ENCODE data around the gene ZBTB42.
"Not testable (repeated sequence)": the region's sequence is repeated elsewhere in the genome, so short reads cannot be mapped to it uniquely, and the experiment has no call there.

ZBTB42 gene

GRCh38 chr14:104836171-104836935, 35.5 kb downstream of the ZBTB42 start:
- CTCF ChIA-PET; H3K9me3 ChIP-seq (ENCODE audit: control extremely low read depth in 1 of 5, control insufficient read depth in 4 of 5, insufficient read depth in 2 of 5, low read depth in 1 of 5, low read length in 4 of 5); H3K27me3 ChIP-seq (replicated peaks in 2 of 5; ENCODE audit: control insufficient read depth in 4 of 5, insufficient read depth in 5 of 5, low read length in 4 of 5); DNase-seq; POLR2A ChIA-PET; H3K4me1 ChIP-seq (ENCODE audit: control extremely low read depth in 1 of 4, control insufficient read depth in 4 of 4, insufficient read depth in 4 of 4, low read length in 3 of 4); H3K4me3 ChIP-seq (ENCODE audit: control insufficient read depth in 1 of 7, extremely low read depth in 1 of 7, insufficient read depth in 4 of 7, low read depth in 2 of 7, low read length in 6 of 7); H3K36me3 ChIP-seq (ENCODE audit: control insufficient read depth in 4 of 4, insufficient read depth in 4 of 4, low read length in 3 of 4); H3K27ac ChIP-seq (ENCODE audit: insufficient read depth in 1 of 2, low read depth in 1 of 2, low read length in 2 of 2, poor library complexity in 1 of 2, severe bottlenecking in 2 of 2): not testable (repeated sequence)
- 95% methylated on average over 11 of the region's 41 CpGs for WGBS (ENCODE audit: insufficient coverage)

- POLR2A ChIA-PET = no interaction called here
- no CpG with 5 or more reads among the region's 1 CpG for WGBS (ENCODE audit: insufficient coverage)
- no peak for DNase-seq
- H3K9me3 ChIP-seq (ENCODE audit: control extremely low read depth in 1 of 5, control insufficient read depth in 4 of 5, insufficient read depth in 2 of 5, low read depth in 1 of 5, low read length in 4 of 5) = no peaks in the 10 kb centered on the region
- H3K4me1 ChIP-seq (ENCODE audit: control extremely low read depth in 1 of 4, control insufficient read depth in 4 of 4, insufficient read depth in 4 of 4, low read length in 3 of 4) = peaks cover 0 to 17% (median 6%) of the 10 kb centered on the region in 4 experiments
- CTCF ChIA-PET = no interaction called here
- no peak overlapping the region for H3K27ac ChIP-seq (ENCODE audit: insufficient read depth in 1 of 2, low read depth in 1 of 2, low read length in 2 of 2, poor library complexity in 1 of 2, severe bottlenecking in 2 of 2)
- no peak overlapping the region for H3K4me3 ChIP-seq (ENCODE audit: control insufficient read depth in 1 of 7, extremely low read depth in 1 of 7, insufficient read depth in 4 of 7, low read depth in 2 of 7, low read length in 6 of 7)
- no peaks in the 10 kb centered on the region for H3K36me3 ChIP-seq (ENCODE audit: control insufficient read depth in 4 of 4, insufficient read depth in 4 of 4, low read length in 3 of 4)
- H3K27me3 ChIP-seq (replicated peaks in 2 of 5; ENCODE audit: control insufficient read depth in 4 of 5, insufficient read depth in 5 of 5, low read length in 4 of 5) = peaks cover 11 to 59% (median 35%) of the 10 kb centered on the region in 5 experiments
Observed at GRCh38 chr14:104841730-104842129, 40.8 kb downstream of the ZBTB42 start.

- no peaks in the 10 kb centered on the region for H3K9me3 ChIP-seq (ENCODE audit: control extremely low read depth in 1 of 5, control insufficient read depth in 4 of 5, insufficient read depth in 2 of 5, low read depth in 1 of 5, low read length in 4 of 5)
- no peak for DNase-seq
- H3K27me3 ChIP-seq (replicated peaks in 2 of 5; ENCODE audit: control insufficient read depth in 4 of 5, insufficient read depth in 5 of 5, low read length in 4 of 5) = peaks cover 11 to 64% (median 36%) of the 10 kb centered on the region in 5 experiments
- CTCF ChIA-PET = interaction anchor here (1.0 to 2.5 kb wide), 2 partner anchors 26 to 74 kb away, joined by 3 to 6 read pairs; no protein-coding TSS in a partner anchor
- 42% methylated on average over 10 of the region's 13 CpGs for WGBS (ENCODE audit: insufficient coverage)
- peak overlapping the region in 1 of 7 experiments; percentile 63 for H3K4me3 ChIP-seq (ENCODE audit: control insufficient read depth in 1 of 7, extremely low read depth in 1 of 7, insufficient read depth in 4 of 7, low read depth in 2 of 7, low read length in 6 of 7)
- peaks cover 0 to 17% (median 6%) of the 10 kb centered on the region in 4 experiments for H3K4me1 ChIP-seq (ENCODE audit: control extremely low read depth in 1 of 4, control insufficient read depth in 4 of 4, insufficient read depth in 4 of 4, low read length in 3 of 4)
- no peaks in the 10 kb centered on the region for H3K36me3 ChIP-seq (ENCODE audit: control insufficient read depth in 4 of 4, insufficient read depth in 4 of 4, low read length in 3 of 4)
- no peak overlapping the region for H3K27ac ChIP-seq (ENCODE audit: insufficient read depth in 1 of 2, low read depth in 1 of 2, low read length in 2 of 2, poor library complexity in 1 of 2, severe bottlenecking in 2 of 2)
- POLR2A ChIA-PET = no interaction called here
Observed at GRCh38 chr14:104843006-104843405, 42.1 kb downstream of the ZBTB42 start.

GRCh38 chr14:104843442-104844305, 42.8 kb downstream of the ZBTB42 start:
- Histone ChIP-seq H3K27ac (ENCODE audit: insufficient read depth in 1 of 2, low read depth in 1 of 2, low read length in 2 of 2, poor library complexity in 1 of 2, severe bottlenecking in 2 of 2) (no peak overlapping the region), H3K4me3 (ENCODE audit: control insufficient read depth in 1 of 7, extremely low read depth in 1 of 7, insufficient read depth in 4 of 7, low read depth in 2 of 7, low read length in 6 of 7) (peak overlapping the region in 3 of 7 experiments; percentile 50 to 63 (median 55)), H3K9me3 (ENCODE audit: control extremely low read depth in 1 of 5, control insufficient read depth in 4 of 5, insufficient read depth in 2 of 5, low read depth in 1 of 5, low read length in 4 of 5) (no peaks in the 10 kb centered on the region), H3K4me1 (ENCODE audit: control extremely low read depth in 1 of 4, control insufficient read depth in 4 of 4, insufficient read depth in 4 of 4, low read length in 3 of 4) (peaks cover 0 to 17% (median 6%) of the 10 kb centered on the region in 4 experiments), H3K36me3 (ENCODE audit: control insufficient read depth in 4 of 4, insufficient read depth in 4 of 4, low read length in 3 of 4) (no peaks in the 10 kb centered on the region), H3K27me3 (replicated peaks in 2 of 5; ENCODE audit: control insufficient read depth in 4 of 5, insufficient read depth in 5 of 5, low read length in 4 of 5) (peaks cover 11 to 64% (median 36%) of the 10 kb centered on the region in 5 experiments)
- no peak for DNase-seq
- ChIA-PET CTCF (interaction anchor here (2.5 kb wide), 1 partner anchor 75 kb away, joined by 6 read pairs; no protein-coding TSS in a partner anchor), POLR2A (no interaction called here)
- WGBS (ENCODE audit: insufficient coverage) = 2% methylated on average over 67 of the region's 69 CpGs

GRCh38 chr14:104844306-104845032, 43.6 kb downstream of the ZBTB42 start:
- H3K4me3 ChIP-seq (ENCODE audit: control insufficient read depth in 1 of 7, extremely low read depth in 1 of 7, insufficient read depth in 4 of 7, low read depth in 2 of 7, low read length in 6 of 7) = peak overlapping the region in 3 of 7 experiments; percentile 50 to 63 (median 55)
- no peak overlapping the region for H3K27ac ChIP-seq (ENCODE audit: insufficient read depth in 1 of 2, low read depth in 1 of 2, low read length in 2 of 2, poor library complexity in 1 of 2, severe bottlenecking in 2 of 2)
- peaks cover 11 to 64% (median 36%) of the 10 kb centered on the region in 5 experiments for H3K27me3 ChIP-seq (replicated peaks in 2 of 5; ENCODE audit: control insufficient read depth in 4 of 5, insufficient read depth in 5 of 5, low read length in 4 of 5)
- CTCF ChIA-PET = interaction anchor here (2.5 kb wide), 1 partner anchor 76 kb away, joined by 6 read pairs; no protein-coding TSS in a partner anchor
- peak in 1 of 3 donors; percentile 17 for DNase-seq
- POLR2A ChIA-PET = no interaction called here
- no peaks in the 10 kb centered on the region for H3K36me3 ChIP-seq (ENCODE audit: control insufficient read depth in 4 of 4, insufficient read depth in 4 of 4, low read length in 3 of 4)
- H3K9me3 ChIP-seq (ENCODE audit: control extremely low read depth in 1 of 5, control insufficient read depth in 4 of 5, insufficient read depth in 2 of 5, low read depth in 1 of 5, low read length in 4 of 5) = no peaks in the 10 kb centered on the region
- H3K4me1 ChIP-seq (ENCODE audit: control extremely low read depth in 1 of 4, control insufficient read depth in 4 of 4, insufficient read depth in 4 of 4, low read length in 3 of 4) = peaks cover 0 to 17% (median 6%) of the 10 kb centered on the region in 4 experiments
- WGBS (ENCODE audit: insufficient coverage) = 14% methylated on average over 27 of the region's 27 CpGs

GRCh38 chr14:104845033-104845666, 44.2 kb downstream of the ZBTB42 start:
- DNase-seq = no peak
- H3K4me1 ChIP-seq (ENCODE audit: control extremely low read depth in 1 of 4, control insufficient read depth in 4 of 4, insufficient read depth in 4 of 4, low read length in 3 of 4) = peaks cover 0 to 17% (median 6%) of the 10 kb centered on the region in 4 experiments
- no peak overlapping the region for H3K4me3 ChIP-seq (ENCODE audit: control insufficient read depth in 1 of 7, extremely low read depth in 1 of 7, insufficient read depth in 4 of 7, low read depth in 2 of 7, low read length in 6 of 7)
- no peak overlapping the region for H3K27ac ChIP-seq (ENCODE audit: insufficient read depth in 1 of 2, low read depth in 1 of 2, low read length in 2 of 2, poor library complexity in 1 of 2, severe bottlenecking in 2 of 2)
- H3K9me3 ChIP-seq (ENCODE audit: control extremely low read depth in 1 of 5, control insufficient read depth in 4 of 5, insufficient read depth in 2 of 5, low read depth in 1 of 5, low read length in 4 of 5) = no peaks in the 10 kb centered on the region
- H3K27me3 ChIP-seq (replicated peaks in 2 of 5; ENCODE audit: control insufficient read depth in 4 of 5, insufficient read depth in 5 of 5, low read length in 4 of 5) = peaks cover 11 to 64% (median 36%) of the 10 kb centered on the region in 5 experiments
- ChIA-PET CTCF (interaction anchor here (1.8 to 2.5 kb wide), 2 partner anchors 19 to 76 kb away, joined by 4 to 6 read pairs; no protein-coding TSS in a partner anchor), POLR2A (no interaction called here)
- H3K36me3 ChIP-seq (ENCODE audit: control insufficient read depth in 4 of 4, insufficient read depth in 4 of 4, low read length in 3 of 4) = no peaks in the 10 kb centered on the region
- 100% methylated on average over 1 of the region's 4 CpGs for WGBS (ENCODE audit: insufficient coverage)
